NCI-H748 (cell line): Measurements from ENCODE around the gene PFKFB3.
"Not testable (repeated sequence)": the region's sequence is repeated elsewhere in the genome, so short reads cannot be mapped to it uniquely, and the experiment has no call there.

Experiments used
- DNase-seq: peaks from one replicate; lab custom pipeline; 2025; ENCODE audit not compliant: unreplicated experiment; lab: John Stamatoyannopoulos, UW

PFKFB3 gene

GRCh38 chr10:6202684-6203330 is at the start of gene PFKFB3:
Gene PFKFB3 (plus strand): TSS chr10:6202932. CDS start chr10:6203261, 329 bp downstream.
- DNase-seq = peak; percentile 89

GRCh38 chr10:6153845-6154244 is 48.9 kb upstream of the PFKFB3 start:
- no peak for DNase-seq

GRCh38 chr10:6154566-6154965 is 48.2 kb upstream of the PFKFB3 start:
- DNase-seq = no peak

- no peak for DNase-seq
Observed at GRCh38 chr10:6158276-6158675, 44.5 kb upstream of the PFKFB3 start.

GRCh38 chr10:6161921-6162320 is 40.8 kb upstream of the PFKFB3 start:
- DNase-seq = no peak

GRCh38 chr10:6162589-6163356 is 40.0 kb upstream of the PFKFB3 start:
- DNase-seq = no peak

GRCh38 chr10:6163364-6164270 is 39.1 kb upstream of the PFKFB3 start:
- peak; percentile 92 for DNase-seq

GRCh38 chr10:6164271-6165095 is 38.2 kb upstream of the PFKFB3 start:
- no peak for DNase-seq

- no peak for DNase-seq
Observed at GRCh38 chr10:6165221-6165725, 37.5 kb upstream of the PFKFB3 start.

- DNase-seq = not testable (repeated sequence)
Observed at GRCh38 chr10:6165933-6166332, 36.8 kb upstream of the PFKFB3 start.

GRCh38 chr10:6167456-6167855 is 35.3 kb upstream of the PFKFB3 start:
- no peak for DNase-seq

- DNase-seq = no peak
Observed at GRCh38 chr10:6168084-6168483, 34.6 kb upstream of the PFKFB3 start.

- no peak for DNase-seq
Observed at GRCh38 chr10:6170638-6171037, 32.1 kb upstream of the PFKFB3 start.

- DNase-seq = no peak
Observed at GRCh38 chr10:6171881-6172695, 30.6 kb upstream of the PFKFB3 start.

- DNase-seq = peak; percentile 15
Observed at GRCh38 chr10:6173203-6173602, 29.5 kb upstream of the PFKFB3 start.

GRCh38 chr10:6174201-6174874 is 28.4 kb upstream of the PFKFB3 start:
- DNase-seq = no peak

GRCh38 chr10:6175329-6176055 is 27.2 kb upstream of the PFKFB3 start:
- no peak for DNase-seq

- DNase-seq = no peak
Observed at GRCh38 chr10:6176691-6177231, 26.0 kb upstream of the PFKFB3 start.
